HS-27A (cell line): Measurements from ENCODE around the gene COL15A1.

ENCODE experiments used
- DNase-seq: peaks from one replicate; pipeline ENCODE4 v3.0.0-alpha.2; 2012; ENCODE audit warnings: low read depth, missing footprints

COL15A1 gene

GRCh38 chr9:98944734-98945074, 997 bp downstream of the COL15A1 start:
- DNase-seq, result no peak

GRCh38 chr9:98949565-98949964, 5.9 kb downstream of the COL15A1 start:
- DNase-seq, result no peak

GRCh38 chr9:98950262-98950661, 6.6 kb downstream of the COL15A1 start:
- no peak for DNase-seq

- DNase-seq, result no peak
Measured at GRCh38 chr9:98951967-98952366, 8.3 kb downstream of the COL15A1 start.

GRCh38 chr9:98953581-98954243, 10.0 kb downstream of the COL15A1 start:
- DNase-seq, result no peak

- no peak for DNase-seq
Measured at GRCh38 chr9:98954244-98954610, 10.5 kb downstream of the COL15A1 start.

- DNase-seq, result no peak
Measured at GRCh38 chr9:98955259-98955658, 11.6 kb downstream of the COL15A1 start.

GRCh38 chr9:98957826-98958225, 14.1 kb downstream of the COL15A1 start:
- no peak for DNase-seq

- DNase-seq, result peak; percentile 30
Measured at GRCh38 chr9:98958271-98958984, 14.7 kb downstream of the COL15A1 start.

- DNase-seq, result no peak
Measured at GRCh38 chr9:98960409-98960808, 16.7 kb downstream of the COL15A1 start.

- DNase-seq, result no peak
Measured at GRCh38 chr9:98961513-98962180, 17.9 kb downstream of the COL15A1 start.

- no peak for DNase-seq
Measured at GRCh38 chr9:98962181-98962560, 18.5 kb downstream of the COL15A1 start.

- DNase-seq, result no peak
Measured at GRCh38 chr9:98962861-98963260, 19.2 kb downstream of the COL15A1 start.

GRCh38 chr9:98964201-98964600, 20.5 kb downstream of the COL15A1 start:
- no peak for DNase-seq

- no peak for DNase-seq
Measured at GRCh38 chr9:98964911-98965336, 21.2 kb downstream of the COL15A1 start.

- no peak for DNase-seq
Measured at GRCh38 chr9:98966676-98967075, 23.0 kb downstream of the COL15A1 start.

GRCh38 chr9:98967257-98967656, 23.6 kb downstream of the COL15A1 start:
- no peak for DNase-seq

- no peak for DNase-seq
Measured at GRCh38 chr9:98967680-98968079, 24.0 kb downstream of the COL15A1 start.

GRCh38 chr9:98968601-98969337, 25.1 kb downstream of the COL15A1 start:
- DNase-seq, result no peak

GRCh38 chr9:98970532-98971041, 26.9 kb downstream of the COL15A1 start:
- no peak for DNase-seq

GRCh38 chr9:98971168-98971914, 27.6 kb downstream of the COL15A1 start:
- DNase-seq, result no peak

GRCh38 chr9:98971915-98972223, 28.2 kb downstream of the COL15A1 start:
- no peak for DNase-seq
